CD4-positive, CD25-positive, alpha-beta regulatory T cell (primary cell): ENCODE measurements around the gene CMTM4. TPM values are rescaled to one million over a fixed set of nuclear protein-coding genes. Genes with fewer than 3 reads are reported as not detected.

ENCODE experiments used
- ATAC-seq, 2 donors: fragments of 150-1000 bp; cut with Tn5 transposase; one replicate each; pipeline ENCODE4 v1.10.0; 2021; ENCODE audit warnings: low read depth in 2 of 2, moderate number of reproducible peaks in 2 of 2, moderate library complexity in 1 of 2
- DNase-seq, 3 donors: peaks; one replicate each; pipeline versions ENCODE4 v3.0.0 to v3.0.0-alpha.2; 2012 to 2022; ENCODE audit warnings: mixed read lengths in 1 of 3
- H3K27ac ChIP-seq: one replicate; pipeline ENCODE4 v1.7.0; 2013; ENCODE audit warnings: mild to moderate bottlenecking, low read length; ENCODE audit not compliant: insufficient read depth, poor library complexity, severe bottlenecking
- H3K27me3 ChIP-seq: one replicate; pipeline ENCODE4 v1.7.0; 2013; ENCODE audit warnings: low read length; ENCODE audit not compliant: control insufficient read depth, insufficient read depth
- H3K36me3 ChIP-seq: one replicate; pipeline ENCODE4 v1.7.0; 2013; ENCODE audit warnings: mild to moderate bottlenecking, low read length, moderate library complexity; ENCODE audit not compliant: control insufficient read depth, insufficient read depth
- H3K4me1 ChIP-seq: 2 replicates; pipeline ENCODE4 v1.7.0; 2013; ENCODE audit warnings: mild to moderate bottlenecking, low read length; ENCODE audit not compliant: insufficient read depth, control insufficient read depth, poor library complexity, severe bottlenecking
- H3K4me3 ChIP-seq: one replicate; pipeline ENCODE4 v1.7.0; 2013; ENCODE audit warnings: low read depth, mild to moderate bottlenecking, low read length, moderate library complexity
- H3K9me3 ChIP-seq, 2 experiments: 1 replicate in 1 of 2; 2 replicates in 1 of 2; pipeline ENCODE4 v1.7.0; 2013; ENCODE audit warnings: low read length in 2 of 2, mild to moderate bottlenecking in 1 of 2, moderate library complexity in 1 of 2; ENCODE audit not compliant: control insufficient read depth in 2 of 2
- H3K27ac Mint-ChIP-seq, 3 donors: one replicate each; pipeline ENCODE4 v1.8.0; 2020 to 2022; ENCODE audit warnings: mild to moderate bottlenecking in 3 of 3, mixed read lengths in 3 of 3, moderate library complexity in 2 of 3
- H3K27me3 Mint-ChIP-seq: one replicate; pipeline ENCODE4 v1.8.0; 2022; ENCODE audit warnings: mild to moderate bottlenecking, mixed read lengths
- H3K36me3 Mint-ChIP-seq: one replicate; pipeline ENCODE4 v1.8.0; 2020; ENCODE audit warnings: mixed read lengths
- H3K4me1 Mint-ChIP-seq, 4 donors: one replicate each; pipeline ENCODE4 v1.8.0; 2020 to 2022; ENCODE audit warnings: mixed read lengths in 4 of 4, mild to moderate bottlenecking in 1 of 4
- H3K4me3 Mint-ChIP-seq, 4 donors: one replicate each; pipeline ENCODE4 v1.8.0; 2020 to 2022; ENCODE audit warnings: mild to moderate bottlenecking in 4 of 4, mixed read lengths in 4 of 4, moderate library complexity in 3 of 4
- H3K9me3 Mint-ChIP-seq, 7 donors: one replicate each; pipeline ENCODE4 v1.8.0; 2020 to 2022; ENCODE audit warnings: mixed read lengths in 7 of 7, mild to moderate bottlenecking in 3 of 7, moderate library complexity in 2 of 7
- polyA plus RNA-seq, 4 donors: library from polyadenylated mRNA; unstranded; fragments of 300-500 nt; fragmentation: Illumina TruSeq; gene quantifications; one replicate each; pipeline ENCODE4 v1.2.3, GENCODE V29; 2021
- total RNA-seq: library from RNA; stranded (reverse); gene quantifications from one replicate; pipeline ENCODE4 v1.2.3, GENCODE V29; 2022

The CMTM4 gene
- total and polyA plus RNA-seq, 5 donors from 2014 or later, result 0.10 to 0.64 (median 0.18) TPM

- H3K4me1 Mint-ChIP-seq, result peaks cover 0 to 6% (median 1%) of the 10 kb centered on the region in 4 donors
- no peak overlapping the region for H3K27ac ChIP-seq
- H3K27me3 ChIP-seq, result no peaks in the 10 kb centered on the region
- H3K9me3 ChIP-seq, result no peaks in the 10 kb centered on the region
- peaks cover 14% of the 10 kb centered on the region for H3K27me3 Mint-ChIP-seq
- ATAC-seq, result no peak
- no peak overlapping the region for H3K4me3 ChIP-seq
- no peaks in the 10 kb centered on the region for H3K36me3 ChIP-seq
- H3K4me3 Mint-ChIP-seq, result no peak overlapping the region
- no peaks in the 10 kb centered on the region for H3K9me3 Mint-ChIP-seq
- H3K4me1 ChIP-seq, result no peaks in the 10 kb centered on the region
- no peaks in the 10 kb centered on the region for H3K36me3 Mint-ChIP-seq
- DNase-seq, result no peak
- no peak overlapping the region for H3K27ac Mint-ChIP-seq
Observed at GRCh38 chr16:66703406-66704215, 7.1 kb upstream of the CMTM4 start.

DNA sequence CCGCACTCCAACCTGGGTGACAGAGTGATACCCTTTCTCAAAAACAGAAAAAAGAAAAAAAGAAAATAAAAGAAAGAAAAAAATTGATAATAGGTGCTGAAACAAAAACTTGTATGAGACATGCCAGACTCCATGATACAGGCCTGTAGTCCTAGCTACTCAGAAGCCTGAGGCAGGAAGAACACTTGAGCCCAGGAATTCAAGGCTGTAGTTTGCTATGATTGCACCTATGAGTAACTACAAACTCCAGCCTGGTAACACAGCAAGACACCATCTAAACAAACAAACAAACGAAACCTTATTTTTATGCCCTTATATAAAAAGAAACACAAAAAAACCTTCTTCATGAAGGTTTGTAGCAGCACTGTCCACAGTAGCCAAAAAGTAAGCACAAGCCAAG lies 5.0 kb upstream of the CMTM4 start:
- H3K27ac ChIP-seq, result no peak overlapping the region
- H3K27me3 Mint-ChIP-seq, result peaks cover 25% of the 10 kb centered on the region
- H3K9me3 ChIP-seq, result no peaks in the 10 kb centered on the region
- no peak for DNase-seq
- no peak for ATAC-seq
- H3K27ac Mint-ChIP-seq, result no peak overlapping the region
- no peaks in the 10 kb centered on the region for H3K36me3 Mint-ChIP-seq
- H3K27me3 ChIP-seq, result peaks cover 3% of the 10 kb centered on the region
- H3K4me1 Mint-ChIP-seq, result peaks cover 0 to 6% (median 5%) of the 10 kb centered on the region in 4 donors
- H3K4me3 ChIP-seq, result no peak overlapping the region
- H3K4me3 Mint-ChIP-seq, result no peak overlapping the region
- peaks cover 5% of the 10 kb centered on the region for H3K4me1 ChIP-seq
- H3K36me3 ChIP-seq, result no peaks in the 10 kb centered on the region
- no peaks in the 10 kb centered on the region for H3K9me3 Mint-ChIP-seq

DNA sequence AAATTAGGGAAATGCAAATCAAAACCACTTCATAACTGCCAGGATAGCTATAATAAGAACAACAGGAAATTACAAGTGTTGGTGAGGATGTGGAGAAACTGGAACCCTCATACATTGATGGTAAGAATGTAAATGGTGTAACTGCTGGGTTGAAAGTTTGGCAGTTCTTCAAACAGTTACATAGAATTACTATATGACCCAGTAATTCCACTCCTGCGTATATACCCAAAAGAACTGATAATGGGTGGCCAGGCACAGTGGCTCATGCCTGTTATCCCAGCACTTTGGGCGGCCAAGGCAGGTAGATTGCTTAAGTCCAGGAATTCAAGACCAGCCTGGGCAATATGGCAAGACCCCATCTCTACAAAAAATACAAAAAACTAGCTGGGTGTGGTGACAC lies 4.5 kb upstream of the CMTM4 start:
- peaks cover 0 to 6% (median 5%) of the 10 kb centered on the region in 4 donors for H3K4me1 Mint-ChIP-seq
- H3K36me3 Mint-ChIP-seq, result no peaks in the 10 kb centered on the region
- H3K9me3 ChIP-seq, result no peaks in the 10 kb centered on the region
- no peak overlapping the region for H3K4me3 ChIP-seq
- peaks cover 25% of the 10 kb centered on the region for H3K27me3 Mint-ChIP-seq
- H3K4me1 ChIP-seq, result peaks cover 7% of the 10 kb centered on the region
- H3K36me3 ChIP-seq, result no peaks in the 10 kb centered on the region
- H3K9me3 Mint-ChIP-seq, result no peaks in the 10 kb centered on the region
- H3K27ac Mint-ChIP-seq, result no peak overlapping the region
- DNase-seq (no peak), ATAC-seq (no peak)
- H3K27ac ChIP-seq, result no peak overlapping the region
- H3K27me3 ChIP-seq, result peaks cover 3% of the 10 kb centered on the region
- H3K4me3 Mint-ChIP-seq, result no peak overlapping the region

- Mint-ChIP-seq H3K4me1 (peaks cover 0 to 15% (median 9%) of the 10 kb centered on the region in 4 donors), H3K9me3 (no peaks in the 10 kb centered on the region), H3K27ac (no peak overlapping the region), H3K36me3 (no peaks in the 10 kb centered on the region), H3K27me3 (peaks cover 29% of the 10 kb centered on the region), H3K4me3 (peak overlapping the region in 1 of 4 donors; percentile 80)
- ATAC-seq (no peak), DNase-seq (no peak)
- H3K4me1 ChIP-seq, result peaks cover 14% of the 10 kb centered on the region
- no peaks in the 10 kb centered on the region for H3K36me3 ChIP-seq
- H3K27me3 ChIP-seq, result peaks cover 5% of the 10 kb centered on the region
- no peak overlapping the region for H3K27ac ChIP-seq
- no peak overlapping the region for H3K4me3 ChIP-seq
- no peaks in the 10 kb centered on the region for H3K9me3 ChIP-seq
Observed at GRCh38 chr16:66699898-66700297, 3.4 kb upstream of the CMTM4 start.

DNA sequence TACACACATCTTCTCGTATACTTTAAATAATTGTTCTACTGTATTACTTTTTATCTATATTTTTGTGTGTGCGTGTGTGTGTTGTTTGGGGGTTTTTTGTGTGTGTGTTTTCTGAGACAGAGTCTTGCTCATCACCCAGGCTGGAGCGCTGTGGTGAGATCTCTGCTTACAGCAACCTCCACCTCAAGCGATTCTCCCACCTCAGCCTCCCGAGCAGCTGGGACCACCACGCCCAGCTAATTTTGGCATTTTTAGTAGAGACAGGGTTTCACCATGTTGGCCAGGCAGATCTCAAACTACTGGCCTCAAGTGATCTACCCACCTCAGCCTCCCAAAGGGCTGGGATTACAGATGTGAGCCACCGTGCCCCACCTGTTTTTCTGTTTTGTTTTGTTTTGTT lies 1.5 kb upstream of the CMTM4 start:
- no peaks in the 10 kb centered on the region for H3K36me3 ChIP-seq
- H3K4me3 ChIP-seq, result no peak overlapping the region
- DNase-seq (no peak), ATAC-seq (no peak)
- H3K4me1 ChIP-seq, result peaks cover 14% of the 10 kb centered on the region
- Mint-ChIP-seq H3K27ac (no peak overlapping the region), H3K4me1 (peaks cover 0 to 15% (median 11%) of the 10 kb centered on the region in 4 donors), H3K9me3 (no peaks in the 10 kb centered on the region), H3K27me3 (peaks cover 40% of the 10 kb centered on the region), H3K36me3 (no peaks in the 10 kb centered on the region), H3K4me3 (peak overlapping the region; percentile 19 to 84 (median 68))
- H3K27me3 ChIP-seq, result peaks cover 5% of the 10 kb centered on the region
- no peak overlapping the region for H3K27ac ChIP-seq
- no peaks in the 10 kb centered on the region for H3K9me3 ChIP-seq

DNA sequence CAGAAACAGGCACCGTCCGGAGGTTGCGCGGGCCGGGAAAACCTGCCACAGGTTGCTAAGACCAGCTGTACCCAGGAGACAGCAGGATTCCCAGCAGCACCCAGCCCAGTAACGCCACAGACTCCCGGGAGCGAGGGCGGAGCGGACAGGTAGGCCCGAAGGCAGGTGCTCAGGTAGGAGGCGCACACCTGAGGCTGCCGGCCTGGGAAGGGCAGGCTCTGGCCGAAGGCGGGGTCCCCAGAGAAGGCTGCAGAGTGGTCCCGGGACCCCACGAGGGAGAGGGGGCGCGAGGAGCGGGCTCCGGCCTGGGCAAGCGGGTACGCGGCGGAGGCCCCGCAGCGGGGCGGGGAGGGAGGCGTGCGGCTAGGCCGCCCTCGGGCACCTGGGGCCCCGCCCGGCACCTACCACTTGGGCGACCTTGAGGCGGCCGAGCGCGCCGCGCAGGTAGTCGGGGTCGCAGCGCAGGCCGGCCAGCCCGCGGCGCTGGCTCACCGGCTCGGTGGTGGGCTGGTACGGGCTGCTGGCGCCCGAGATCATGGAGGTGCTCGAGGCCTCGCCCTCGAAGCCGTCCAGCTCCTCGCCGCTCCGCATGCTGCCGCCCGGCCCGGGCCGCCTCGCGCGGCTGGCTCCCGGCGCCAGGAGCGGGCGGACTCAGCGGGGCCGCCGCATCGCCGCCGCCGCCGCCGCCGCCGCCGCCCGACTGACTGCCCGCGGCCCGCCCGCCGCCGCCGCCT lies 441 bp downstream of the CMTM4 start:
- peak; percentile 23 for ATAC-seq
- Mint-ChIP-seq H3K27me3 (peaks cover 43% of the 10 kb centered on the region), H3K9me3 (no peaks in the 10 kb centered on the region), H3K36me3 (no peaks in the 10 kb centered on the region), H3K4me3 (peak overlapping the region; percentile 83 to 86 (median 86)), H3K4me1 (peaks cover 0 to 15% (median 11%) of the 10 kb centered on the region in 4 donors), H3K27ac (peak overlapping the region in 1 of 3 donors; percentile 69)
- H3K27ac ChIP-seq, result no peak overlapping the region
- peaks cover 5% of the 10 kb centered on the region for H3K27me3 ChIP-seq
- no peak for DNase-seq
- no peaks in the 10 kb centered on the region for H3K36me3 ChIP-seq
- H3K4me1 ChIP-seq, result peaks cover 14% of the 10 kb centered on the region
- H3K4me3 ChIP-seq, result peak overlapping the region; percentile 19
- no peaks in the 10 kb centered on the region for H3K9me3 ChIP-seq

GRCh38 chr16:66695471-66695934 lies 1.0 kb downstream of the CMTM4 start:
- Histone ChIP-seq H3K4me1 (peaks cover 14% of the 10 kb centered on the region), H3K9me3 (no peaks in the 10 kb centered on the region), H3K36me3 (no peaks in the 10 kb centered on the region), H3K27me3 (peaks cover 5% of the 10 kb centered on the region), H3K4me3 (peak overlapping the region; percentile 19), H3K27ac (no peak overlapping the region)
- ATAC-seq, result no peak
- Mint-ChIP-seq H3K36me3 (no peaks in the 10 kb centered on the region), H3K27me3 (peaks cover 47% of the 10 kb centered on the region), H3K27ac (peak overlapping the region in 1 of 3 donors; percentile 69), H3K4me3 (peak overlapping the region; percentile 83 to 86 (median 86)), H3K9me3 (no peaks in the 10 kb centered on the region), H3K4me1 (peaks cover 0 to 15% (median 9%) of the 10 kb centered on the region in 4 donors)
- DNase-seq, result no peak
